Panc1 (cell line): ENCODE measurements around the gene SPEF1.
A peak's percentile ranks its signal among the peaks of the same experiment; 100 is the strongest.

Experiments
- POLR2AphosphoS5 ChIP-seq: IDR thresholded peaks from 2 replicates; pipeline ENCODE4 v1.6.1; 2012; ENCODE audit warnings: mild to moderate bottlenecking, low read depth, low read length, moderate library complexity
- SIN3A ChIP-seq: IDR thresholded peaks from 2 replicates; pipeline ENCODE4 v1.6.1; 2012; ENCODE audit warnings: low read depth, mild to moderate bottlenecking, low read length, moderate library complexity, borderline replicate concordance; ENCODE audit not compliant: insufficient read depth
- TCF7L2 ChIP-seq: IDR thresholded peaks from 2 replicates; pipeline ENCODE4 v1.6.1; 2011; ENCODE audit warnings: mild to moderate bottlenecking, low read depth, low read length, inconsistent platforms
- TF ChIP-seq, protein P1 (sequence below): fragments of 450-650 bp; IDR thresholded peaks from 2 replicates; pipeline ENCODE4 v1.5.1; 2017; ENCODE audit warnings: mild to moderate bottlenecking

DNA sequence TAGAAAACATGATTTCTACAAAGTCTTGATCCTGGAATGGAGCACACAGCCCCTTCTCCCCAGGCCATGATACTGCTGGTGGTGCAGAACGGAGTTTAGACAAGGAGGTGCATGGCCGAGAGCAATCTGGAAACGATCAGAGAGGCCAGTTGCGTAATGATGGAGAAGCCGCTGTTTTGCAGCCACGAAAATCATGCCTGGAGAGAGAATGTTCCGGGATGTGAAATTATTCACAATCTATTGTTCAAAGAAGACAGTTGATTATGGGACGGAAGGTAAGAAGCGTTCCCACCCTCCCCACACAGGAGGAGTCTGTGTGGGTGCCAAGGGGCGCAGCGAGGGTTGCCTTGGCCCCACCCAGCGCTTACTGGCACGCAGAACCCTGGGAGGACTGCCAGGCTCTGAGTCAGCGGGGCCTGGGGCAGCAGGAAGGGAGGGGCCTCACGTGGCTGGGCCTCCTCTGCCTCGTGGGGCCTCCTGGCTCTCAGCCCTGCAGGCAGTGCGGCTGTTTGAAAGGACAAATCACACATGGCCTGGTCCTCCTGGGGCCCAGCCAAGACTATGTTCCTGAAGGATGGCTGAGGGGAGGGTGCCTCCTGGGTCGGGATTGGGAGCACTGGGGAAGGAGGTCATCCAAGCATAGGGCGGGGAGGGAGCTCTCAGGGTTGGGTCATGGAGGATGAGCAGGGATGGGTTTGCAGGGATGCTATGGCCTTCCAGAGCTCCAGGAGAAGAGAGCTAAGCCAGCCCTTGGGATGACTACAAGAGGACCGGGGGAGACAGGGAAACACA, 30.4 kb upstream of the SPEF1 start:
- TF ChIP-seq, protein P1, sequence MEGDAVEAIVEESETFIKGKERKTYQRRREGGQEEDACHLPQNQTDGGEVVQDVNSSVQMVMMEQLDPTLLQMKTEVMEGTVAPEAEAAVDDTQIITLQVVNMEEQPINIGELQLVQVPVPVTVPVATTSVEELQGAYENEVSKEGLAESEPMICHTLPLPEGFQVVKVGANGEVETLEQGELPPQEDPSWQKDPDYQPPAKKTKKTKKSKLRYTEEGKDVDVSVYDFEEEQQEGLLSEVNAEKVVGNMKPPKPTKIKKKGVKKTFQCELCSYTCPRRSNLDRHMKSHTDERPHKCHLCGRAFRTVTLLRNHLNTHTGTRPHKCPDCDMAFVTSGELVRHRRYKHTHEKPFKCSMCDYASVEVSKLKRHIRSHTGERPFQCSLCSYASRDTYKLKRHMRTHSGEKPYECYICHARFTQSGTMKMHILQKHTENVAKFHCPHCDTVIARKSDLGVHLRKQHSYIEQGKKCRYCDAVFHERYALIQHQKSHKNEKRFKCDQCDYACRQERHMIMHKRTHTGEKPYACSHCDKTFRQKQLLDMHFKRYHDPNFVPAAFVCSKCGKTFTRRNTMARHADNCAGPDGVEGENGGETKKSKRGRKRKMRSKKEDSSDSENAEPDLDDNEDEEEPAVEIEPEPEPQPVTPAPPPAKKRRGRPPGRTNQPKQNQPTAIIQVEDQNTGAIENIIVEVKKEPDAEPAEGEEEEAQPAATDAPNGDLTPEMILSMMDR: no peak
- TF ChIP-seq SIN3A (peak; percentile 67; the same call in 1 of the 2 replicates), POLR2AphosphoS5 (peak; percentile 94), TCF7L2 (peak; percentile 85)
